ENCODE measurements around the gene TGIF1.

TGIF1 gene

GRCh38 chr18:3422905-3423304 is 27.1 kb upstream of the TGIF1 start:
- Histone ChIP-seq H3K18ac (ENCODE audit: low read depth in 1 of 2, low read length in 2 of 2) (no peak overlapping the region), H2BK15ac (ENCODE audit: low read depth, poor library complexity, severe bottlenecking) (no peak overlapping the region), H3K27ac (ENCODE audit: low read length, poor library complexity, severe bottlenecking) (no peak overlapping the region), H3K4me1 (ENCODE audit: control insufficient read depth, insufficient read depth, low read depth, low read length) (no peaks in the 10 kb centered on the region), H4K91ac (ENCODE audit: low read length) (no peak overlapping the region), H4K8ac (ENCODE audit: low read length) (no peak overlapping the region), H3K23ac (ENCODE audit: low read length in 2 of 2) (no peak overlapping the region), H3K4ac (ENCODE audit: low read depth in 1 of 2, low read length in 2 of 2) (no peak overlapping the region), H3K14ac (ENCODE audit: low read length in 2 of 2) (no peak overlapping the region), H2BK12ac (ENCODE audit: low read length in 2 of 2) (no peak overlapping the region), H3K9me3 (ENCODE audit: control insufficient read depth, low read length) (peaks cover 5% of the 10 kb centered on the region), H2BK5ac (ENCODE audit: low read depth, low read length, poor library complexity, severe bottlenecking) (no peak overlapping the region), H2AK5ac (ENCODE audit: low read length, severe bottlenecking) (no peak overlapping the region), H2AFZ (ENCODE audit: low read depth, low read length) (no peak overlapping the region), H2BK120ac (ENCODE audit: low read depth, low read length) (no peak overlapping the region), H3K4me3 (ENCODE audit: insufficient read depth in 1 of 2, low read depth in 1 of 2, low read length in 2 of 2) (no peak overlapping the region), H3K27me3 (ENCODE audit: control insufficient read depth in 1 of 2, insufficient read depth in 1 of 2, low read length in 2 of 2) (no peaks in the 10 kb centered on the region), H3K79me1 (replicated peaks; ENCODE audit: low read length, poor library complexity, severe bottlenecking) (no peaks in the 10 kb centered on the region), H3K36me3 (ENCODE audit: control insufficient read depth in 1 of 2, insufficient read depth in 2 of 2, low read depth in 1 of 2, low read length in 2 of 2) (no peaks in the 10 kb centered on the region), H3K4me2 (ENCODE audit: low read length, poor library complexity, severe bottlenecking) (no peak overlapping the region), H3K9ac (ENCODE audit: low read length) (no peak overlapping the region)
- WGBS: 99% methylated on average over 7 of the region's 10 CpGs
- DNase-seq: no peak

GRCh38 chr18:3424280-3424890 is 25.6 kb upstream of the TGIF1 start:
- Histone ChIP-seq H3K14ac (ENCODE audit: low read length in 2 of 2) (no peak overlapping the region), H3K4me2 (ENCODE audit: low read length, poor library complexity, severe bottlenecking) (no peak overlapping the region), H3K4me3 (ENCODE audit: insufficient read depth in 1 of 2, low read depth in 1 of 2, low read length in 2 of 2) (no peak overlapping the region), H3K4me1 (ENCODE audit: control insufficient read depth, insufficient read depth, low read depth, low read length) (no peaks in the 10 kb centered on the region), H3K18ac (ENCODE audit: low read depth in 1 of 2, low read length in 2 of 2) (no peak overlapping the region), H2BK120ac (ENCODE audit: low read depth, low read length) (no peak overlapping the region), H4K8ac (ENCODE audit: low read length) (no peak overlapping the region), H3K79me1 (replicated peaks; ENCODE audit: low read length, poor library complexity, severe bottlenecking) (no peaks in the 10 kb centered on the region), H3K9me3 (ENCODE audit: control insufficient read depth, low read length) (peaks cover 5% of the 10 kb centered on the region), H4K91ac (ENCODE audit: low read length) (no peak overlapping the region), H2BK5ac (ENCODE audit: low read depth, low read length, poor library complexity, severe bottlenecking) (no peak overlapping the region), H2AFZ (ENCODE audit: low read depth, low read length) (no peak overlapping the region), H2BK12ac (ENCODE audit: low read length in 2 of 2) (no peak overlapping the region), H3K4ac (ENCODE audit: low read depth in 1 of 2, low read length in 2 of 2) (no peak overlapping the region), H3K23ac (ENCODE audit: low read length in 2 of 2) (no peak overlapping the region), H2BK15ac (ENCODE audit: low read depth, poor library complexity, severe bottlenecking) (no peak overlapping the region), H3K36me3 (ENCODE audit: control insufficient read depth in 1 of 2, insufficient read depth in 2 of 2, low read depth in 1 of 2, low read length in 2 of 2) (no peaks in the 10 kb centered on the region), H3K27me3 (ENCODE audit: control insufficient read depth in 1 of 2, insufficient read depth in 1 of 2, low read length in 2 of 2) (no peaks in the 10 kb centered on the region), H3K27ac (ENCODE audit: low read length, poor library complexity, severe bottlenecking) (no peak overlapping the region), H3K9ac (ENCODE audit: low read length) (no peak overlapping the region), H2AK5ac (ENCODE audit: low read length, severe bottlenecking) (no peak overlapping the region)
- no peak for DNase-seq
- no CpG with 5 or more reads among the region's 3 CpGs for WGBS

- no peak overlapping the region for H3K14ac ChIP-seq (ENCODE audit: low read length in 2 of 2)
- H2BK120ac ChIP-seq (ENCODE audit: low read depth, low read length): no peak overlapping the region
- H2BK5ac ChIP-seq (ENCODE audit: low read depth, low read length, poor library complexity, severe bottlenecking): no peak overlapping the region
- no peaks in the 10 kb centered on the region for H3K36me3 ChIP-seq (ENCODE audit: control insufficient read depth in 1 of 2, insufficient read depth in 2 of 2, low read depth in 1 of 2, low read length in 2 of 2)
- no peak overlapping the region for H2AFZ ChIP-seq (ENCODE audit: low read depth, low read length)
- 96% methylated on average over 3 of the region's 3 CpGs for WGBS
- no peak overlapping the region for H4K8ac ChIP-seq (ENCODE audit: low read length)
- no peak overlapping the region for H2BK15ac ChIP-seq (ENCODE audit: low read depth, poor library complexity, severe bottlenecking)
- H2AK5ac ChIP-seq (ENCODE audit: low read length, severe bottlenecking): no peak overlapping the region
- H3K4me3 ChIP-seq (ENCODE audit: insufficient read depth in 1 of 2, low read depth in 1 of 2, low read length in 2 of 2): no peak overlapping the region
- H4K91ac ChIP-seq (ENCODE audit: low read length): no peak overlapping the region
- H3K9me3 ChIP-seq (ENCODE audit: control insufficient read depth, low read length): peaks cover 5% of the 10 kb centered on the region
- no peak overlapping the region for H2BK12ac ChIP-seq (ENCODE audit: low read length in 2 of 2)
- no peaks in the 10 kb centered on the region for H3K4me1 ChIP-seq (ENCODE audit: control insufficient read depth, insufficient read depth, low read depth, low read length)
- H3K9ac ChIP-seq (ENCODE audit: low read length): no peak overlapping the region
- H3K27me3 ChIP-seq (ENCODE audit: control insufficient read depth in 1 of 2, insufficient read depth in 1 of 2, low read length in 2 of 2): no peaks in the 10 kb centered on the region
- no peak overlapping the region for H3K27ac ChIP-seq (ENCODE audit: low read length, poor library complexity, severe bottlenecking)
- no peak for DNase-seq
- H3K18ac ChIP-seq (ENCODE audit: low read depth in 1 of 2, low read length in 2 of 2): no peak overlapping the region
- no peak overlapping the region for H3K4me2 ChIP-seq (ENCODE audit: low read length, poor library complexity, severe bottlenecking)
- no peak overlapping the region for H3K23ac ChIP-seq (ENCODE audit: low read length in 2 of 2)
- no peak overlapping the region for H3K4ac ChIP-seq (ENCODE audit: low read depth in 1 of 2, low read length in 2 of 2)
- H3K79me1 ChIP-seq (replicated peaks; ENCODE audit: low read length, poor library complexity, severe bottlenecking): no peaks in the 10 kb centered on the region
Measured at GRCh38 chr18:3425030-3425429, 24.9 kb upstream of the TGIF1 start.

- Histone ChIP-seq H3K27ac (ENCODE audit: low read length, poor library complexity, severe bottlenecking) (no peak overlapping the region), H3K23ac (ENCODE audit: low read length in 2 of 2) (no peak overlapping the region), H3K4me1 (ENCODE audit: control insufficient read depth, insufficient read depth, low read depth, low read length) (no peaks in the 10 kb centered on the region), H4K91ac (ENCODE audit: low read length) (no peak overlapping the region), H3K4me3 (ENCODE audit: insufficient read depth in 1 of 2, low read depth in 1 of 2, low read length in 2 of 2) (no peak overlapping the region), H3K79me1 (replicated peaks; ENCODE audit: low read length, poor library complexity, severe bottlenecking) (no peaks in the 10 kb centered on the region), H2BK5ac (ENCODE audit: low read depth, low read length, poor library complexity, severe bottlenecking) (no peak overlapping the region), H3K4ac (ENCODE audit: low read depth in 1 of 2, low read length in 2 of 2) (no peak overlapping the region), H3K14ac (ENCODE audit: low read length in 2 of 2) (no peak overlapping the region), H3K4me2 (ENCODE audit: low read length, poor library complexity, severe bottlenecking) (no peak overlapping the region), H2AK5ac (ENCODE audit: low read length, severe bottlenecking) (no peak overlapping the region), H3K9me3 (ENCODE audit: control insufficient read depth, low read length) (peaks cover 4% of the 10 kb centered on the region), H2BK120ac (ENCODE audit: low read depth, low read length) (no peak overlapping the region), H2BK15ac (ENCODE audit: low read depth, poor library complexity, severe bottlenecking) (no peak overlapping the region), H3K27me3 (ENCODE audit: control insufficient read depth in 1 of 2, insufficient read depth in 1 of 2, low read length in 2 of 2) (no peaks in the 10 kb centered on the region), H2AFZ (ENCODE audit: low read depth, low read length) (no peak overlapping the region), H4K8ac (ENCODE audit: low read length) (no peak overlapping the region), H3K36me3 (ENCODE audit: control insufficient read depth in 1 of 2, insufficient read depth in 2 of 2, low read depth in 1 of 2, low read length in 2 of 2) (no peaks in the 10 kb centered on the region), H3K9ac (ENCODE audit: low read length) (no peak overlapping the region), H3K18ac (ENCODE audit: low read depth in 1 of 2, low read length in 2 of 2) (no peak overlapping the region), H2BK12ac (ENCODE audit: low read length in 2 of 2) (no peak overlapping the region)
- 93% methylated on average over 5 of the region's 6 CpGs for WGBS
- DNase-seq: no peak
Measured at GRCh38 chr18:3425446-3425845, 24.5 kb upstream of the TGIF1 start.
